ENCODE data around the gene HARS1. TPM values are rescaled to one million over a fixed set of nuclear protein-coding genes. Genes with fewer than 3 reads are reported as not detected.

Gene HARS1
- total and polyA plus RNA-seq, 2 of the 13 experiments (the other 11 are each of a cell fraction or from before 2014, with no cell fraction given): 36.9 to 66.2 TPM

DNA sequence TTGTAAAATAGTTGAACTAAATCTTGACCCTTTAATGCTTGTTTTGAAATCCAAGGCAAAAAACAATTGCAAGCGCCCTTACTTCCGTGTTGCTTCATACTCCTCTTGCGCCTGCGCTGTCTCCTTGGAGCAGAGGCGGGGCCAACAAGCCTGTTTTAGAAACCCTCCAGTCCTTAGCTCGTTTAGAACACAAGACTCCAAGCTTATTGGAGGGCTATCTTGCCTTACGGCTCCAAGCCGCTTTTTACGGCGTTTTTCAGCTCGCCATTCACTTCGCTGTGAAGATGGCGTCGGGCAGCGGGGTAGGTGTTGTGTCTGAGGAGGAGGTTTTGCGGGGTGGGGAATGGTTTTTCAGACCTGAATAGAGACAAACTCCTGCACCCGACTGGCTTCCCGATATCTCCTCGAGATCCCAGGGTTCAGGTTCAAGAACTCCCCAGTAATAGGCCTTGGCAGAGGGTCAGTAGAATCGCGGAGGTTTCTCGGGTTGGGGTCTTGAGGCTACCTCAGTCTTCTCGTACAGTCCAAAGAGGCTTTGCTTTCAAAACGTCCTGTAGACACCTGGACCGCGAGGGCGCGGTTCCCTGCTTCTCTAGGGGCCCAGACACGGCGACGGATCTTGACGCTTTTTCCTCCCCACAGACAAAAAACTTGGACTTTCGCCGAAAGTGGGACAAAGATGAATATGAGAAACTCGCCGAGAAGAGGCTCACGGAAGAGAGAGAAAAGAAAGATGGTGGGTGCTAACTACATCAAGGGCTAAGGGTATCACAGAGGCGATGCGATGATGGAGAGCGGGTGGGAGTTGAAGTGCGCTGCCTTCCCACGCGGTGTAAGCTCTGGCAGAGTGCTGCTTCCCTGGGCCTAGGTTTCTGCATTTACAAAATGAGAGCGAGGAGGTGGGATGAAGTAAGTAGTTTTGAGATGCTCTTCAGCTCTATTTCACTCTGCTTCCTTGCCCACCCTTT is 9.3 kb upstream of the HARS1 start, which contains the start of gene ZMAT2 (continued):
- TF ChIP-seq, protein P1, sequence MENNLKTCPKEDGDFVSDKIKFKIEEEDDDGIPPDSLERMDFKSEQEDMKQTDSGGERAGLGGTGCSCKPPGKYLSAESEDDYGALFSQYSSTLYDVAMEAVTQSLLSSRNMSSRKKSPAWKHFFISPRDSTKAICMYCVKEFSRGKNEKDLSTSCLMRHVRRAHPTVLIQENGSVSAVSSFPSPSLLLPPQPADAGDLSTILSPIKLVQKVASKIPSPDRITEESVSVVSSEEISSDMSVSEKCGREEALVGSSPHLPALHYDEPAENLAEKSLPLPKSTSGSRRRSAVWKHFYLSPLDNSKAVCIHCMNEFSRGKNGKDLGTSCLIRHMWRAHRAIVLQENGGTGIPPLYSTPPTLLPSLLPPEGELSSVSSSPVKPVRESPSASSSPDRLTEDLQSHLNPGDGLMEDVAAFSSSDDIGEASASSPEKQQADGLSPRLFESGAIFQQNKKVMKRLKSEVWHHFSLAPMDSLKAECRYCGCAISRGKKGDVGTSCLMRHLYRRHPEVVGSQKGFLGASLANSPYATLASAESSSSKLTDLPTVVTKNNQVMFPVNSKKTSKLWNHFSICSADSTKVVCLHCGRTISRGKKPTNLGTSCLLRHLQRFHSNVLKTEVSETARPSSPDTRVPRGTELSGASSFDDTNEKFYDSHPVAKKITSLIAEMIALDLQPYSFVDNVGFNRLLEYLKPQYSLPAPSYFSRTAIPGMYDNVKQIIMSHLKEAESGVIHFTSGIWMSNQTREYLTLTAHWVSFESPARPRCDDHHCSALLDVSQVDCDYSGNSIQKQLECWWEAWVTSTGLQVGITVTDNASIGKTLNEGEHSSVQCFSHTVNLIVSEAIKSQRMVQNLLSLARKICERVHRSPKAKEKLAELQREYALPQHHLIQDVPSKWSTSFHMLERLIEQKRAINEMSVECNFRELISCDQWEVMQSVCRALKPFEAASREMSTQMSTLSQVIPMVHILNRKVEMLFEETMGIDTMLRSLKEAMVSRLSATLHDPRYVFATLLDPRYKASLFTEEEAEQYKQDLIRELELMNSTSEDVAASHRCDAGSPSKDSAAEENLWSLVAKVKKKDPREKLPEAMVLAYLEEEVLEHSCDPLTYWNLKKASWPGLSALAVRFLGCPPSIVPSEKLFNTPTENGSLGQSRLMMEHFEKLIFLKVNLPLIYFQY (CRISPR knock-in tag; IDR thresholded peaks at IDR 0.05; ENCODE audit: borderline replicate concordance): peak; percentile 83; the same call in 1 of the 2 replicates
- TF ChIP-seq, protein P2, sequence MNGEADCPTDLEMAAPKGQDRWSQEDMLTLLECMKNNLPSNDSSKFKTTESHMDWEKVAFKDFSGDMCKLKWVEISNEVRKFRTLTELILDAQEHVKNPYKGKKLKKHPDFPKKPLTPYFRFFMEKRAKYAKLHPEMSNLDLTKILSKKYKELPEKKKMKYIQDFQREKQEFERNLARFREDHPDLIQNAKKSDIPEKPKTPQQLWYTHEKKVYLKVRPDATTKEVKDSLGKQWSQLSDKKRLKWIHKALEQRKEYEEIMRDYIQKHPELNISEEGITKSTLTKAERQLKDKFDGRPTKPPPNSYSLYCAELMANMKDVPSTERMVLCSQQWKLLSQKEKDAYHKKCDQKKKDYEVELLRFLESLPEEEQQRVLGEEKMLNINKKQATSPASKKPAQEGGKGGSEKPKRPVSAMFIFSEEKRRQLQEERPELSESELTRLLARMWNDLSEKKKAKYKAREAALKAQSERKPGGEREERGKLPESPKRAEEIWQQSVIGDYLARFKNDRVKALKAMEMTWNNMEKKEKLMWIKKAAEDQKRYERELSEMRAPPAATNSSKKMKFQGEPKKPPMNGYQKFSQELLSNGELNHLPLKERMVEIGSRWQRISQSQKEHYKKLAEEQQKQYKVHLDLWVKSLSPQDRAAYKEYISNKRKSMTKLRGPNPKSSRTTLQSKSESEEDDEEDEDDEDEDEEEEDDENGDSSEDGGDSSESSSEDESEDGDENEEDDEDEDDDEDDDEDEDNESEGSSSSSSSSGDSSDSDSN (CRISPR knock-in tag; IDR thresholded peaks at IDR 0.05): peak; percentile 24; the same call in 1 of the 2 replicates
- TF ChIP-seq NONO (IDR thresholded peaks at IDR 0.05) (no peak), NONO (CRISPR knock-in tag; conservative IDR thresholded peaks at IDR 0.05) (peak; percentile 48; the same call in 1 of the 2 replicates), ZNF567 (CRISPR knock-in tag; IDR thresholded peaks at IDR 0.05; ENCODE audit: borderline replicate concordance) (no peak), CBFB (CRISPR knock-in tag; IDR thresholded peaks at IDR 0.05) (peak; percentile 28; the same call in 1 of the 2 replicates), ZNF264 (CRISPR knock-in tag; IDR thresholded peaks at IDR 0.05) (0 out of 2 replicates have a peak, but pooled peaks have one; percentile 20), ZFX (CRISPR knock-in tag; IDR thresholded peaks at IDR 0.05; ENCODE audit: low read depth) (0 out of 2 replicates have a peak, but pooled peaks have one; percentile 27), HOXA3 (CRISPR knock-in tag; IDR thresholded peaks at IDR 0.05) (peak; percentile 88), ARID2 (CRISPR knock-in tag; IDR thresholded peaks at IDR 0.05; ENCODE audit: borderline replicate concordance) (peak; percentile 43; the same call in 1 of the 2 replicates), POLR2AphosphoS2 (IDR thresholded peaks at IDR 0.05; ENCODE audit: low read depth, low read length) (no peak), ZSCAN21 (CRISPR knock-in tag; IDR thresholded peaks at IDR 0.05; ENCODE audit: borderline replicate concordance) (0 out of 2 replicates have a peak, but pooled peaks have one; percentile 22), SOX13 (IDR thresholded peaks at IDR 0.05) (no peak), SOX13 (CRISPR knock-in tag; conservative IDR thresholded peaks at IDR 0.05 in 1 of 2, IDR thresholded peaks at IDR 0.05 in 1 of 2) (peak in 1 of 2 experiments; percentile 17; a peak in 1 of 4 replicates), FOXK1 (CRISPR knock-in tag; IDR thresholded peaks at IDR 0.05; ENCODE audit: borderline replicate concordance, low read depth) (peak; percentile 96; the same call in 1 of the 2 replicates), HNRNPH1 (optimal IDR thresholded peaks at IDR 0.05; ENCODE audit: low read depth, low read length) (no peak)
- TF ChIP-seq, protein P3, sequence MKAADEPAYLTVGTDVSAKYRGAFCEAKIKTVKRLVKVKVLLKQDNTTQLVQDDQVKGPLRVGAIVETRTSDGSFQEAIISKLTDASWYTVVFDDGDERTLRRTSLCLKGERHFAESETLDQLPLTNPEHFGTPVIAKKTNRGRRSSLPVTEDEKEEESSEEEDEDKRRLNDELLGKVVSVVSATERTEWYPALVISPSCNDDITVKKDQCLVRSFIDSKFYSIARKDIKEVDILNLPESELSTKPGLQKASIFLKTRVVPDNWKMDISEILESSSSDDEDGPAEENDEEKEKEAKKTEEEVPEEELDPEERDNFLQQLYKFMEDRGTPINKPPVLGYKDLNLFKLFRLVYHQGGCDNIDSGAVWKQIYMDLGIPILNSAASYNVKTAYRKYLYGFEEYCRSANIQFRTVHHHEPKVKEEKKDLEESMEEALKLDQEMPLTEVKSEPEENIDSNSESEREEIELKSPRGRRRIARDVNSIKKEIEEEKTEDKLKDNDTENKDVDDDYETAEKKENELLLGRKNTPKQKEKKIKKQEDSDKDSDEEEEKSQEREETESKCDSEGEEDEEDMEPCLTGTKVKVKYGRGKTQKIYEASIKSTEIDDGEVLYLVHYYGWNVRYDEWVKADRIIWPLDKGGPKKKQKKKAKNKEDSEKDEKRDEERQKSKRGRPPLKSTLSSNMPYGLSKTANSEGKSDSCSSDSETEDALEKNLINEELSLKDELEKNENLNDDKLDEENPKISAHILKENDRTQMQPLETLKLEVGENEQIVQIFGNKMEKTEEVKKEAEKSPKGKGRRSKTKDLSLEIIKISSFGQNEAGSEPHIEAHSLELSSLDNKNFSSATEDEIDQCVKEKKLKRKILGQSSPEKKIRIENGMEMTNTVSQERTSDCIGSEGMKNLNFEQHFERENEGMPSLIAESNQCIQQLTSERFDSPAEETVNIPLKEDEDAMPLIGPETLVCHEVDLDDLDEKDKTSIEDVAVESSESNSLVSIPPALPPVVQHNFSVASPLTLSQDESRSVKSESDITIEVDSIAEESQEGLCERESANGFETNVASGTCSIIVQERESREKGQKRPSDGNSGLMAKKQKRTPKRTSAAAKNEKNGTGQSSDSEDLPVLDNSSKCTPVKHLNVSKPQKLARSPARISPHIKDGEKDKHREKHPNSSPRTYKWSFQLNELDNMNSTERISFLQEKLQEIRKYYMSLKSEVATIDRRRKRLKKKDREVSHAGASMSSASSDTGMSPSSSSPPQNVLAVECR (CRISPR knock-in tag; IDR thresholded peaks at IDR 0.05; ENCODE audit: borderline replicate concordance): peak; percentile 82
